NK-92 (cell line): ENCODE measurements around the gene DCHS2.

Source experiments
- DNase-seq: peaks from one replicate; lab custom pipeline; 2025; ENCODE audit not compliant: unreplicated experiment; lab: John Stamatoyannopoulos, UW

DCHS2 gene, protein sequence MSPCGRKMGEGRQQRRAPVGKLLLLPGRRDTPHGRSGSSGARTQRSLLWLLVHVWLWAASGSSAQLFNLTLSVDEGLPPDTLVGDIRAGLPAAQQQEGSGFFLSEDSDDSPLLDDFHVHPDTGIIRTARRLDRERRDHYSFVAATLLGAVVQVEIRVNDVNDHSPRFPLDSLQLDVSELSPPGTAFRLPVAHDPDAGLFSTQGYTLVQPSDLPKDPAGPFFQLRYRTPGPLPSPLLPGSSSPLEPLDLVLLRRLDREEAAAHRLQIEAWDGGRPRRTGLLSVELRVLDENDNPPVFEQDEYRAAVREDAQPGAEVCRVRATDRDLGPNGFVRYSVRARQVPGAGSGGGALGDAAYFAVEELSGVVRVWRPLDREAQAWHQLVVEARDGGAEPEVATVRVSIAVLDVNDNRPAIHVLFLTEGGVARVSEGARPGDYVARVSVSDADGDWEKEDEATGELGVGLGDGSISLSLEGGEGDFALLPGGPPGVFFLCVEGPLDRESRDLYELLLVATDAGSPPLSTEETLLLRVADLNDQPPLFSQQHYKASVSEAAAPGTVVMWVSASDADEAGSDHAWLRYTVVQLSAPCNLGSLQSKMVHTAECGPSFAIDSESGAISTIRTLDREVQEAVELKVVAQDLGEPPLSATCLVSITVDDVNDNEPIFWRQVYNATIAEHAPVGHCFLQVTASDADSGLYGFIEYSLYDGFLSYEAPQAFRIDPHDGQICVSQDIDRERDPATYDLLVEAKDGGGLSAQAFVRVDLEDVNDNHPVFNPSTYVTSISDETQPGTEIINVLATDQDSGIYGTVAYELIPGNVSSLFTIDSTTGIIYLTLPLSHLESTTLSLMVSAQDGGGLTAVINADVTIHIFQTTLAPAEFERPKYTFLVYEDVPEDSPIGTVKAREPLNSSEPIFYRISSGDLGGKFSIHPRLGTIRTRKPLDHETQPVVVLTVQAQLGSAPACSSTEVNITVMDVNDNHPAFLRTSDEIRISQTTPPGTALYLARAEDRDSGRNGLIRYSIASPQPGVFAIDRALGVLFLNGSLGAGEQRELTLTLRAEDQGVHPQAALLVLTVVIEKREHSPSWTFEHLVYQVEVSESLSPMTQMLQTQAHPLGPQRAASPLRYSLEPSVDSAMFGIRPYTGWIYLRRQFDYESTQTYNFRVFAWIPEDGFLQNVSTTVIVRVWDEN (N-terminal part only)

DNA sequence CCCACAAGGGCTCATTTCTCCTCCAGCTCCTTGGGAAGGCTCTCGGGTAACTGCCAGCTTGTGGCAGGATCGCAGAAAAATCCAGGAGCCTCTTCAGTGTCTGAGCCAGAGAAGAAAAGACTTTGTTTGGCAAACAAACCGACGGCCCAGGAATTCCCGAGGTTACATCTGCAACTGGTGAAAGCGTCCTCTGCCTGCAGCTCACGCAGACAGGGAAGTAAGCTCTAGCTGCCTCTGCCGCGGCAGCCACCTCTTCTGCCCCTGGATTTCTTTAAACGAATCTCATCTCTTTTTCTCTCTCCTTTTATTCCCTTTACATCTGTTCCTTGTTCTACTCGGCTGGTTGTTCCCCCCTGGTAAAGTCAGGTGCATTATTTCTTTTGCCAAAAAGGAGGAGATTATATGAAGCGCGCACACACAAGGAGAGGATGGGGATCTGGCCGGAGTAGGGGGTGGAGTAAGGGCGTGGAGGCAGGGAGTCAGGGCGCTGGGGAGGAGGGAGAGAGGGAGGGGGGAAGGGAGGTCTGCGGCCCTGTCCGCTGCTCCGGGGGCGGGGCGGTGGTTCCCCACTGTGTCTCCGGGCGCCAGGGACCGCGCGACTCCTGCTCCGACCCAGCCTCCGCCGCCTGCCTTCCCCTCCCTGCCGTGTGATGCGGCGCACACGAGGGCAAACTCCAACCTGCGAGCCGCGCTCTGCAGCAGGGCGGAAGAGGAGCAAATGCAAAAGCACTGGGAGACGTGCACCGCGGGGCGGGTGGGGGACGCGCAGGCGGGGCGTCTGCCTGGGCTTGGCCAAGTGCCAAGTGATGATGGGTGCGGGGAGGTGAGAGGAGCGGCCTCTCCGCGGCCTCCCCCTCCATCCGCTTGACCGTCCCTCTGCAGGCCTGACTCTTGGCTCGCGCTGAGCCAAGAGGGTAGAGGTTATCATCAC, at the start of gene DCHS2:
DCHS2 (minus strand) TSS at position 459 of the 931 bp plus-strand sequence; CDS start at position 15, 444 bp downstream.
- DNase-seq: no peak

DNA sequence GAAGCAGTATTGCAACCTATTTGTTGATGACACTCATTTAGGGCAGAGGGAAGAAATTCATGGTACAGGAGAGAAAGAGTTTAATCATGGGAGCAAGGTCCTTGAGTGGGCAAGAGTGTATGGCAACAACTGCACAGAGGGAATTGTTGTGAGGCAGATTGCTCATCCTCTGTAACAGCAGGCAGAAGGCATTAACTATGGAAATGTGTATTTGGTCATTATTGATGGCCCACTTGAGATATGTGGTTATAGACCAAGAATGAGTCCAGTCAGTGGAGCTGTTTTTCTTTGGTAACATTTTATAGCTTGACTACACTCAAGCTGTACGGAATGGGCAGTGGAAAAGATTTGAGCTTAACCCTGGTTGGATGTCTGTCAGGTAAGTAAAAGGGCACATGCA, 42.7 kb upstream of the DCHS2 start:
- DNase-seq: no peak

DNA sequence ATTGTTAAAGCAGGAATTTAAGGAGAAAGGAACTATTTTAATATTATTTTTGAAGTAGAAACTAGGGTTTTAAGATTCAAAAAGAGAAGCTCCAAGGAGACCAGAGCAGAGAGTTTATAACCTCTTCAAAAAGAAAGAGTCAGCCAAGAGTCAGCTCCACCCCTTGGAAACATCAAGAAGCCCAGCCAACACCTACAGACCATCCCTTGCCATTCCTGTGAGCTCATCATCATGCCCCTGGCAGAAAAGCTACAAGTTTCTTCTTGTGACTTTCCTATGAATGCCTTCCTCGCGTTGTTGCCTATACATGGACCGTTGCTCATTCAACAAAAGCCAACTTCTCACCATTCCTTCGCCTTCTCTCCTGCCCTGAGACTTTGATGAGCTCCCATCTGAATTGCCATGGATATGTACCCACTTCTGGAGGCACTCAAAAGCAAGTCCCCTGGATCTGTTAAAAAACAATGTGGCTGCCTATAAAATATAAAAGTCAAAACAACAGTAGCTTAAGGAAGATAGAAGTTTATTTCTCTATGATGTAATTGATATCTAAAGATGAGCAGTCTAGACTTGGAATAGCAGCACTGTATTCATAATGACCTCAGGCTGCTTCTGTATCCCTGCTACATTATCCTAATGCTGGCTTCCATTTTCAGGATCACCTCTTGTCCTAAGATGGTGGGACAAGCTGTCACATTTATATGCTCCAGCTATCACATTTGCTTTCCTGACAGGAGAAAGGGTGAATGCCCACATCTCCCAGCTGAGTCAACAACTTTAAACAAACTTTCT, 38.3 kb upstream of the DCHS2 start:
- DNase-seq: no peak

DNA sequence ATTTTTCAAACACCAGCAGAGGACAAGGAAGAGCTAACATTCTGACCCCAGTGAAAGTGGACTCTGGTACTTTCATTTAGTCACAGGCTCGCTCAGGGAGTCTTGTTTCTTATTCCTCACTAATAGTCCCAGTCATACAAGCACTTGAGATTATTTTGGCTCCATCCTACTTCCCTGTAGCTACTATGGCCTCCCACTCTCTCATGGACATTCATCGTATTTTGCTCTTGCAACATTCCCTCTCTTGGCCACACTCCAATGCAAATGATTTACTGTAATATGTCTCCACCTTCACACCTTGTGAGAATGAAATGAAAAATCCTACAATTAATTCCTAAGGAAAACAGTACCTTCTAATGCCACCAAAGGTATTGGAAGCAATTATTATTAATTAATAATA, 37.3 kb upstream of the DCHS2 start:
- no peak for DNase-seq

DNA sequence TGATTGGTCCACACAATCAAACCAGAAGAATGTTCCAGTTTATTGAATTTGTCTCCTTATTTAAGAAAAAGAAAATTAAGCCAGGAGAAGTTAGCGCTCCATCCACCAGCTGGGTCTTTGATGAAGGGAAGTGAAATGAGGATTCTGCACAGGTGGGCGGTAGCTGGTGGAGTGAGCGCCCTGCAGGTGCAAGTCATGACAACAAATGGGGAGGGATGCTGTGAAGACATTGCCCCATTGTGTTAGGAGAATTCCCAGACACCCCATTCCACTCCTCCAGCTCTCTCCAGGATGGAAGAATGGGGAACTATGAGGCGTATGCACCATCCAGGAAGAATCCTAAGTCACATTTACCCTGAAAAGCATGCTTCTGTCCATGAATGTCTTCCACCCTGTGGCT, 35.7 kb upstream of the DCHS2 start:
- no peak for DNase-seq

DNA sequence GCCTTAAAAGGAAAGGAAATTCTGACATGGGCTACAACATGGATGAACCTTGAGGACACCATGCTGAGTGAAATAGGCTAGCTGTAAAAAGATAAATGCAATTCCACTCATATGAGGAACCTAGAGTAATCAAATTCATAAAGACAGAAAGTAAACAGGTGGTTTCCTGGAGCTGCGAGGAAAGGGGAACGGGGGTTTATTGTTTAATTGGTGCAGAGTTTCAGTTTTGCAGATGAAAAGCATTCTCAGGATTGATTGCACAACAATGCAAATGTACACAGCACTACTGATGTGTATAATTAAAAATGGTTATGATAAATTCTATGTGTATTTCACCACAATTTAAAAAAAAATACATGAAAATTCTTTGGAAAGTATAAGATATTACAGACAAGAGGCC, 34.6 kb upstream of the DCHS2 start:
- DNase-seq: no peak

DNA sequence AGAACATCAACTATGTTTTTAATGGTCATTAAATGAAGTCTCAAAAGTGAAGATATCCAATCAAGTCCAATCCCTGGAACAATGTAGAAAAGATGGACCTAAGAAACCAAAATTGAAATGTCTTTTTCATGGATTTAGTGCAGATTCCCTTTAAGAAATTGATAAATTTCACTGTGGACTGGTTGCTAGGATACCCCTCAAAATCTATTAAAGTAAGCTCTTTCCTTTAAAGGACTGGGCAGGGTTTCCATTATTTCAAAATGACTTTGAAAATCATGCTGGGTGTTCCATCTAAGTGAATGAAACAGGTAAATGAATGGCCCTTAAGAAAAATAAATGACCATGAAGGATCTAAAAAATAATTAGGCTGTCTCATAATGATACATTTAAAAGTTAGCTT, 30.0 kb upstream of the DCHS2 start:
- no peak for DNase-seq

DNA sequence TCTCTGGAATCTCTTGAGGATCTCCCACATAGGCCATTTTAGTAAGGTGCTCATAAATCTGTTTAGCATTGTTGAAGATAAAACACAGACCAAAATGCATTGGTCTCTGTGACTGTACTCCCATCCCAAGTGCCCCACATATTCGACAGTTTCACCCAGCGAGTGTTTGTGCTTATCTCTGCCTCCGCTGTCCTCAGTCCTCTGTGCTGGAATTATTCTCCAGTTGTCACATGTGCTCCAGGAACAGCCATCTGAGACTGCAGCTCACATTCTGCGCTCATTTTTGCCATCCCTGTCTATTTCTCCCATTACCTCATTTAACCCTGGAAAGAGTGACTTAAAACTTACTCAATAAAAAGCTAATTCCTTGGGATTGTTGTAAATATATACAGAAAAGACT, 27.6 kb upstream of the DCHS2 start:
- no peak for DNase-seq

DNA sequence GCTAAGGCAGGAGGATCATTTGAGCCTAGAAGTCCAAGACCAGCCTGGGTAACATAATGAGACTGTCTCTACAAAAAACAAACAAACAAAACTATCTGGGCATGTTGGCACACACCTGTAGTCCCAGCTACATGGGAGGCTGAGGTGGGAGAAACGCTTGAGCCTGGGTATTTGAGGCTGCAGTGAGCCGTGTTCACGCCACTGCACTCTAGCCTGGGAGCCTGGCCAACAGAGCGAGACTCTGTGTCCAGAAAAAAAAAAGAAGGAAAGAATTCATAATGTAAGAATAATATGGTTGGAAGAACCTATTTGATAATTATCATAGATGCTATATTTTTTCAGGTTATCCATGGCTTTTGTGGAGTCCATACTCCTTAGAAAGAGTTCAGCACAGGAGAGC, 26.0 kb upstream of the DCHS2 start:
- no peak for DNase-seq

DNA sequence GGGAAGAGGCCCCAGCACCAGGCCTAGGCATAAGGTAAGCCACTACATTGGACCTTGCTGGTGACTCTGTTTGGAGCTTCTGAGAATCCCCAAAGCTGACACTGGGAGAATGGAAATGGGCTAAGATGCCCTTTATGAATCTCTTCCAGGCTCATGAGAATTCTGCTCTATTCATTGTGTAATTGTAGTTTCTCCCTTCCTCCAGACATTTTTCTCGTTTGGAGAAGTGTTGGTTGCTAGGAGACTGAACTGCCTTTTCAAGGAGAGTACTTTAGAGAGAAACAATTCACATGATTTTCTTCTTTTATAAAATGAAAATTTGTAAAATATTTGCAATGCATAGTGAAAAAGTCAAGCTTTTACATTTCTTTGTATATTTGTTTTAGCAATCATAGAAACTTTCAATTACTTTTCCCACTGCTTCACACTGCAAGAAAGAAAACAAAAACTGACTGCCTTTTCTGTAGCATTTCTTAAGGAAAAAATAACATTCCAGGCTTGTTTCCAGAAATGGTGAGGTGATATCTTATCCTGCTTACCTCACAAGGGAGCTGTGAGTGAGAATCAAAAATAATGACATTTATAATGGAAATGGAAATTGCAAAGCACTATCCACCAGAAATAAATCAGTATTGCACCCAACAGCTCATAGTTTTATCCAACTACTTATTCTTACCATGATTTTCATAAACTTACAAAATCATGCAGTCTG, 24.9 kb upstream of the DCHS2 start:
- DNase-seq: no peak

DNA sequence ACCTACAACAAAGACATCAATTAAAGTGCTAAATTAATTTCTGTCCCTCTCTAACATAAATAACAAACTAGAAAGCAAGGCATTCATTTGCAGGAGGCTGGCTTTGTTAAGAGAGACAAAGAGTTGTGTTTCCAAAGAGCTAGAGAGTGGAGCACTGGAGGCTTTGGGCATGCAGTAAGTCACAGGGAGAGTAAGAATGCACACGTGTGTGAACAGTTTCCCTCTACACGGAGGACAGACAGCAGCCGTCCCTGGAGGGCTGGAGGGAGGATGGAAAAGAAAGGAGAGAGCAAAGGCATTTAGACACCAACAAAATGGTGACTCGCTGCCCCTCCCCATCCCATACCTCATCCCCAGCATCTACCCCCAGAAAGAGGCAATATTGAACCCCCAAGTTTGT, 20.4 kb upstream of the DCHS2 start:
- no peak for DNase-seq

DNA sequence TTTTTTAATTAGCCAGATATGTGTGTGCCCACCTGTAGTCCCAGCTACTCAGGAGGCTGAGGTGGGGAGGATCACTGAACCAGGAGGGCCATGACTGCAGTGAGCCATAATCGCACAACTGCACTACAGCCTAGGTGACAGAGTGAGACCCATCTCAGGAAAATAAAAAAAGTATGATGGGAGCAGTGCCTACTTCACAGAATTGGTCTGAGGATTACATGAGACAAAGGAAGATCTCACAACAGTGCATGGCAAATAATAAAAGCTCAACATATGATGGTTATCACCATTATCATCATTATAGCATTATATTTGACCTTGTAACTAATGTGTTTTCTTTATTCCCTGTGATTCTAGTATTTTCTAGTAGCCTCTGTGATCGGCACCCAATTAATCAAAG, 19.9 kb upstream of the DCHS2 start:
- no peak for DNase-seq

DNA sequence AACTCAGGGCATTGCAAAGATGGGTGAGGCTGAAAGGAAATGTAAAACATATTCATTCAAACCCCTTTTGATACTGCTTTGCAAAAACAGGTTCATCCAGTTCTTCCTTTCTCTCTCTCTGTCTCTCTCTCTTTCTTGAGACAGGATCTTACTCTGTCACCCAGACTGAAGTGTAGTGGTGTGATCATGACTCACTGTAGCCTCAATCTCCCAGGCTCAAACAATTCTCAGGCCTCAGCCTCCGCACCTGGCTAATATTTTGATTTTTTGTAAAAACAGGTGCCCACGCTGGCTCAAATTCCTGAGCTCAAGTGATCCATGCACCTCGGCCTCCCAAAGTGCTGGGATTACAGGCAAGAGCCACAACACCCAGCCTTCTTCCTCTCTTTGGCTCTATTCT, 15.6 kb upstream of the DCHS2 start:
- DNase-seq: no peak

DNA sequence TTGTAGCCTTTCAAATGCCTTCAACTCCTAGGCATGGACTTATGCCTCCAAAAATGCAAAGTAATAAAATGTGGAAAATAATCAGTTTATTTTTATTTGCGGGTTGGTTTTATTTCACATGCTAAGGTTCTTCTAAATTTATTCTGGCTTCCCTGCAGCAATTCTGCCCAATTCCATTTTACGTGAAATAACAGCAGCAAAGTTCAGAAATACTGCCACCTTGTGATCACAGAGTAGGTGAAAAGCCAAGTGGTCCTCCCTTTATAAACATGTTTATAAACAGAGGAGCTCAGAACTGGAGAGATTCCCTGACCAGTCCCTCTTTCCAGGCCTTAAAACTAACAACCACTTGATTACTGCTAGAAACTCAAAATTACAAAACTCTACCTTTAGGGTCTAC, 14.7 kb upstream of the DCHS2 start:
- no peak for DNase-seq

DNA sequence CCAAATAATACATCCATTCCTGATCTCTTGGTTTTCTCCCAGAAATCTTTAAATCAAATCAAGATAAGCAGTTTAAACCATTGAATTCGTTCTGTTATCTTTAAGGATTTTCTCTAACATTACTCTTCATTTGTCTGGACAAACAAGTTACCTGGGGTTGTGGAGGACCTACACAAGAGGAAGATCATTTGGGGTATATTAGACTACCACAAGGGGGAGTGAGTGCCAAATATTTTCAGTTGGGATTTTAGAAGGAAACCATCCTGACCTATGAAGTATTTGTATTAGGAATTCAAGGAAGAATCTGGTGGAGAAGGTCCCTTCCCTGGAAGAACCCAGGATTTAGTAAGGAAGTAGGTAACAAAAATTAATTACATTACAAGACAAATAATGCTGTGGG, 12.0 kb upstream of the DCHS2 start:
- no peak for DNase-seq

DNA sequence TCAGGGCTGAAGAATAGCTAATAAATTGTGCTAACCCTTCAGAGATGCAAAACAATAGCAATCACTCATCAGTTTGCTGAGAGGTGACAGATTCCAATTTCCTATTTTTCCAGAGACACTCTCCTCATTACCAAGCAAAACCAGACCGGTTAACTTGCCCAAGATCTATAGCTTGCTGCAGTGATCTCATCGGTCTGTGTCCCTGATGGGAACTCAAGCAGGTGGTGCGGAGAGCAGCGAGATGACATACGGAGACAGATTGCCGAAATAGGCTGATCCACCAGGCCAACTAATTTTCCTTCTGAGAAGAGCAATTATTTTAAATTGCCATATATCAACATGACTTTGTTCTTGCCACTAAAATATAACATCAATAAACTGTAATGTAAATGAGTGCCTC, 10.5 kb upstream of the DCHS2 start:
- no peak for DNase-seq

DNA sequence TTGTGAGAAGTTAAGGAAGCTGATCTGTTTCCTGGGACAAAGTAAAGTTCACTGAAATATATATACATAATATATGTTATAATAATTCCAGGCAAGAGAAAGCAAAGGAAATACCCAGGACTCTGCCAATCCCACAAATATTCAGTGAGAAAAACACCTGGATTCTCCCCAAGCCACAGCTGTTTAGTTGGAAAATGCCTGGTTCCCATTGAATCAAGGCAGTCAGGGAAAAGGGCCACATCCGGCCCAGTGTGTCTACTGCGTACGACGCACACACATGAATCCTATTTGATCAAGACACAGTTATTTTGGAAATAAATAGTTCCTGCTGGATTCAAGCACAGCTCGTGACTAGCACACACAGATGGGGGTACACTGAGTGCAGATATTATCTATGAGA, 6.3 kb upstream of the DCHS2 start:
- DNase-seq: no peak

DNA sequence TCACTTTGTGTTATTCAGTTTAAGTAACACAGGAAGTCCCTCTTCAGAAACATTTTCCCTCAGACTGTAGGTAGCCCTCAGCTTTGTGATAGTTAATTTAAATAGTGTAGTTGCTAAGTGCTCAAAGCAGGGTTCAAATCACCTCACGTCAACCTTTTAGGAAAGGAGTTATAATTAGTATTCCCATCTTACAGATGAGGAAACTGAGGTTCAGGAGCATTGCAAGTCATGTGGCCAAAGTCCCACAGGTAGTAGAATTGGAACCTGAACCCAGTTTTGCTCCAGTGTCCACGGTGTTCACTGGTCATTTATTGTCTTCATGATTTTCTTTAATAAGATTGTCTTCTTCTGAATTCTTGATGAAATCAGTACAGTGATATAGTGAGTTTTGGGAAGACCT, 4.3 kb upstream of the DCHS2 start:
- no peak for DNase-seq

DNA sequence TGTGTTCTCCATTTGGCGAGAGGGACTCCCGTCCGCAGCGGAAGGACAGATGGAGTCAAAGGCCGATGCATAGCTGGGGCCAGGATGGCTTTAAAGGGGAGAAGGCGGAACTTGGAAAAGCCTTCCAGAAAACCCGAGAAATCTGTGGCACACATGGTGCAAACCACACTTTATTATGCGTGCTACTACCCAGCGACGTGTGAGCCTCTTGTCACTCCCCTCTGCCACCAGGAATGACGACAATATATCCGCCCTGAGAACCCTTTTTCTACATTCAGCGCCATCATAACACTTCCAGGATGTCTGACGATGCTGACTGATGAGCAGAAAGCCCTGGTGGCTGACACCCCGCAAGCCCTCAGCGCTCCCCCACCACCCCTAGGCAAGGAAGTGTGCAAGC, 689 bp upstream of the DCHS2 start:
- DNase-seq: no peak
